GM21825 (cell line): Measurements from ENCODE around the gene ANKRD30A.
"Not testable (repeated sequence)": the region's sequence is repeated elsewhere in the genome, so short reads cannot be mapped to it uniquely, and the experiment has no call there.

Source experiments
- ATAC-seq: cut with Tn5 transposase; IDR thresholded peaks from one replicate; pipeline ENCODE4 v1.9.1; 2021; ENCODE audit warnings: mild to moderate bottlenecking, moderate library complexity; ENCODE audit not compliant: unreplicated experiment

Gene ANKRD30A, protein sequence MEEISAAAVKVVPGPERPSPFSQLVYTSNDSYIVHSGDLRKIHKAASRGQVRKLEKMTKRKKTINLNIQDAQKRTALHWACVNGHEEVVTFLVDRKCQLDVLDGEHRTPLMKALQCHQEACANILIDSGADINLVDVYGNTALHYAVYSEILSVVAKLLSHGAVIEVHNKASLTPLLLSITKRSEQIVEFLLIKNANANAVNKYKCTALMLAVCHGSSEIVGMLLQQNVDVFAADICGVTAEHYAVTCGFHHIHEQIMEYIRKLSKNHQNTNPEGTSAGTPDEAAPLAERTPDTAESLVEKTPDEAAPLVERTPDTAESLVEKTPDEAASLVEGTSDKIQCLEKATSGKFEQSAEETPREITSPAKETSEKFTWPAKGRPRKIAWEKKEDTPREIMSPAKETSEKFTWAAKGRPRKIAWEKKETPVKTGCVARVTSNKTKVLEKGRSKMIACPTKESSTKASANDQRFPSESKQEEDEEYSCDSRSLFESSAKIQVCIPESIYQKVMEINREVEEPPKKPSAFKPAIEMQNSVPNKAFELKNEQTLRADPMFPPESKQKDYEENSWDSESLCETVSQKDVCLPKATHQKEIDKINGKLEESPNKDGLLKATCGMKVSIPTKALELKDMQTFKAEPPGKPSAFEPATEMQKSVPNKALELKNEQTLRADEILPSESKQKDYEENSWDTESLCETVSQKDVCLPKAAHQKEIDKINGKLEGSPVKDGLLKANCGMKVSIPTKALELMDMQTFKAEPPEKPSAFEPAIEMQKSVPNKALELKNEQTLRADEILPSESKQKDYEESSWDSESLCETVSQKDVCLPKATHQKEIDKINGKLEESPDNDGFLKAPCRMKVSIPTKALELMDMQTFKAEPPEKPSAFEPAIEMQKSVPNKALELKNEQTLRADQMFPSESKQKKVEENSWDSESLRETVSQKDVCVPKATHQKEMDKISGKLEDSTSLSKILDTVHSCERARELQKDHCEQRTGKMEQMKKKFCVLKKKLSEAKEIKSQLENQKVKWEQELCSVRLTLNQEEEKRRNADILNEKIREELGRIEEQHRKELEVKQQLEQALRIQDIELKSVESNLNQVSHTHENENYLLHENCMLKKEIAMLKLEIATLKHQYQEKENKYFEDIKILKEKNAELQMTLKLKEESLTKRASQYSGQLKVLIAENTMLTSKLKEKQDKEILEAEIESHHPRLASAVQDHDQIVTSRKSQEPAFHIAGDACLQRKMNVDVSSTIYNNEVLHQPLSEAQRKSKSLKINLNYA (N-terminal part only)

DNA sequence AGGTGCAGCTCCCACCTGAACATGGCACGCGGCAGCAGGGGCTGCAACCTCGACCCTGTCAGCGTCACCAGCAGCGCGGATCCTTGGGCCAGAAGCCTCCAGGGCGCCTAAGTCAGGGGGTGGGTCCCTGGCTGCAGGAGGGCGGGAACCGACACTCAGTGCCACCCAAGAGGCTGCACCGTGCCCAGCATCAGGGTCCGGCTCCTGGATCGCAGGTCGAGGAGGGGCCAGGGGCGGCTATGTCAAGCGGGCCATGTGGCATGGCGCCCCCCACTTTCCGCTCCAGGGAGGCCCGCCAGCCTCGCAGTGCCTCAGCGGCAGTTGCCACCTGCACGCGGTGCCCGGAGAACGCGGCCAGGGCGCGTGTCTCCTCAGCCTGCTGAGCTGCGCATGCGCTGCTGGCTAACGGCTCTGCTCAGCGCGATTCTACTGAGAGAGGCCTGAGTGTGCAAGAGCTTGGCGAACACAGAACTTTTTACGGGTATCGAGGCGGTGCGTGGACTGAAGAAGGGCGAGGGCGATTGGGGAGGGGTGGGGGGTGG is at the start of gene ANKRD30A:
ANKRD30A (plus strand) TSS at position 408 of the 542 bp plus-strand sequence. CDS start 190 bp downstream, outside the sequence.
- ATAC-seq: no peak

DNA sequence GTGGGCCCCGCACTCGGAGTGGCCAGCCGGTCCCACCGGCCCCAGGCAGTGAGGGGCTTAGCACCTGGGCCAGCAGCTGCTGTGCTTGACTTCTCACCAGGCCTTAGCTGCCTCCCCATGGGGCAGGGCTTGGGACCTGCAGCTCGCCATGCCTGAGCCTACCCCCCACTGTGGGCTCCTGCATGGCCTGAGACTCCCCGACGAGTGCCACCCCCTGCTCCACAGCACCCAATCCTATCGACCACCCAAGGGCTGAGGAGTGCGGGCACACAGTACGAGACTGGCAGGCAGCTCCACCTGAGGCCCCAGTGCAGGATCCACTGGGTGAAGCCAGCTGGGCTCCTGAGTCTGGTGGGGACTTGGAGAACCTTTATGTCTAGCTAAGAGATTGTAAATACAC is 49.3 kb upstream of the ANKRD30A start:
- not testable (repeated sequence) for ATAC-seq

DNA sequence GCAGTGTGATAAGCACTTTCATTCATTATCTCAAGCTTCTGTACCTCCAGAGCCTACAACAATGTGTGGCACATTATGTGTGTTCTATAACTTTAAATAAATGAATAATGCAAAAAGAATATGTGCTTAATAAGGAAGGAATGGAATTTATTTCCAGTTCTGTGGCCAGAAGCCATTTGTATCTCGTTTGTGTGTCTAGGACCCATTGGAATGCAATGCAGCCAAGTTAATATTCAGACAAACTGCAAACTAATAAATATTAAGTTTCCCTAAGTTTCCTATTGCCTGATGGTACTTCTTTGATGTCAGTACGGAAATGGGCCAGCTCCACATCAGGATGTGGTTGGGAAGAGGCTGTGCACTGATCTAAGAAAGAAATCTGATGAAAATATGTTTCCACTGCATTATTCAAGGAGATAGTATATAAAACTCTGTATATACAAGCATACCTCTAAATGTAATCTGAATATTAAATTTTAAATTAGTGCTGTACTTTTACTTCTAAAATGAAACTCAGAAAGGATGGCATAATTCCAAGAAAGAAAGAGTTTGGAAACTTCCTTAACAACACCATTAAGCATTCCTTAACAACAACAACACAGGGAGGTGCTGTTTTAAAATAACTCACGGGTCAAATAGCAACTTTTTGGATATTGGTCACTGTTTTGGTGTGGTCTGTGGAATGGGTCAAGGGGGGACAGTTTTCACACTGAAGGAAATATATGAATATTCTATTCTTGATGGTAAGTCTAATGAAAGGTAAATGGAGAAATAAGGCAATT is 29.4 kb upstream of the ANKRD30A start:
- ATAC-seq: no peak

DNA sequence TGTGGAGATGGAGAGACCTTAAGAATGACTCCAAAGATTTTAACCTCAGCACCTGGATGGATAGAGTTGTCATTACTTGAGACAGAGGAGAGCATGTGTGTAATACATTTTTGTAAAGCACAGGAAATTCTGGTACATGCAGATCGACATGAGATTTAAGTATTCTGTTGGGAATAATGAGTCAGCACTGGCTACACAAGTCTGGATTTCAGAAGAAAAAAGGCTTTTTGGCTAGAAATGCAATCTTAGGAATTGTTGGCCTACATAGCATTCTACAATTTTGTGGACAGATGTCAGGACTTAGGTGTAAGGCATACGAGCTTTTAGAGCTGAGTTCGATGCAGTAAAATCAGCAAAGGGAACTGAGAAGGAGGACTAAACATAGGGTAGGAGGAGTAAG is 24.1 kb upstream of the ANKRD30A start:
- no peak for ATAC-seq

DNA sequence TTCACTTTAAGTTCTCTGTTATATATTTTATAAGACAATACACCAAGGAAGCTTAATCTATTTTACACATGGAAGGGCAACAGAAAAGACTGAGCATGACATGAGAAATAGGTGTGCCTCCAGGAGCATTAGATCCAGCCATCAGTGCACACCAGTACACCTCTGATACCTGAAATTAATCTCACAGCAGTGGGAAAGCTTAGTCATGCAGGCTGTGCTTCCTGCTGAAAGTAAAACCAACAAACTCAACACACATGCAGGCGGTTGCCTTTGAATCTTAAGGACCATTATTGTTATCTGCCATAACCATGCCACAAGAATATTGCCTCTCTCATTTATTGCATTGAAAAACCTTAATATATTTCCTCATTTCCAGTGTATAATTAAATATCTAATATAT is 16.4 kb upstream of the ANKRD30A start:
- ATAC-seq: no peak

DNA sequence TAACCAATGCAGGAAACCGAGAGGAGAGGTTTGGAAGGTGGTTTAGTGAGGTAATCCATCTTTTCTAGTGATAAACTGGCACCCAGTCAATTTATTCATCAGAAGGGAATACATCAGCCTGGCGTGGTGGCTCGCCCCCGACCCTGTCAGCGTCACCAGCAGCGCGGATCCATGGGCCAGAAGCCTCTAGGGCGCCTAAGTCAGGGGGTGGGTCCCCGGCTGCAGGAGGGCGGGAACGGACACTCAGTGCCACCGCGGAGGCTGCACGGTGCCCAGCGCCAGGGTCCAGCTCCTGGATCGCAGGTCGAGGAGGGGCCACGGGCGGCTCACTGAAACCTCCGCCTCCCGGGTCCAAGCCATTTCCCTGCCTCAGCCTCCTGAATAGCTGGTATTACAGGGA is 866 bp upstream of the ANKRD30A start:
- ATAC-seq: no peak

DNA sequence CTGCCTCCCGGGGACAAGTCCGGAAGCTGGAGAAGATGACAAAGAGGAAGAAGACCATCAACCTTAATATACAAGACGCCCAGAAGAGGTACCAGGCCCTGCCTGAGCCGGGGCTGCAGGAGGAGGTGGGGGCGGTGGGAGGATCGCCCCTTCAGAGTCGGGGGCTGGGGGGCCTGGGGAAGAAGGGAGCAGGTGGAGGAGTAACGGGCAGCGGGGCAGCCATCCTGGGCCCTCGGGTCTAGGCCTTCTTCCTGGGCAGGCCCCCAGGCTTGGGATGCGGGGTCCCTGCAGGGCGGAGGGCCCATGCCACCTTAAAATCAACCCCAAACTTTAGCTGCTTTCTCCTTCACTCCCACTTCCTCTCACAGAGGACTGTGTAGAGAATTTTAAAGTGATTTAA is 523 bp downstream of the ANKRD30A start:
- no peak for ATAC-seq

DNA sequence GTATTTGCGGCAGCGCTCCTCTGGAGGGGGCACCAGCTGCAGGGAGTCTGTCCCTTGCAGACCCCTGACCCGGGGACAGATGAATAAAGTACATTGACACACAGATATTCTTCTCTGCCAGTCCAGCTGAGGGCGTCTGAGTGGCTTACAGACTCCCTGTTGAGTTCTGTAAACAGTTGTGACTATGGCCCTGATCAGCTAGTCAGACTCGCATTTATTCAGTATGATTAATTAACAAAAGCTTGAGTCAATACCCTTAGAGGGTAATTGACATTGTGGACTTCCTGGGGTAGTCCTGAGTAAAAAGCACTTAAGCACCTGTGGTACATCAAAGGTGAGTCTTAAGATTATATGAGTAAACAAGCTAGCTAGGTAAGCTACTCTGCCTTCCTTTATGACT is 21.0 kb downstream of the ANKRD30A start:
- no peak for ATAC-seq

DNA sequence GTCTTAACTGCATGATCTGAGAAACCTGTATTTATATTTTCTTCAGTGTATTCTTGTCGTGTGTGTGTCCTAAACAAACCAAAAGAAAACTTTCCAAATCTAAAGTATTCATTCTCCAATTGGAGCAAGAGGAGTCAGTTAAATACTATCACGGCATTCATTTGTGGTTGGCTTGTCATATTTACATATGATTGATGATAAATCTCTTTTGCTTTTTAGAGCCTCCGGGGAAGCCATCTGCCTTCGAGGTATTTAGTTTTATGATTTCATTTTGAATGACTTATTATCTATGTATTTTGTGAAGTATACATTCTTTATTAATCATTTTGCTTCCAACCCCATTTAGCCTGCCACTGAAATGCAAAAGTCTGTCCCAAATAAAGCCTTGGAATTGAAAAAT is 37.0 kb downstream of the ANKRD30A start:
- not testable (repeated sequence) for ATAC-seq

DNA sequence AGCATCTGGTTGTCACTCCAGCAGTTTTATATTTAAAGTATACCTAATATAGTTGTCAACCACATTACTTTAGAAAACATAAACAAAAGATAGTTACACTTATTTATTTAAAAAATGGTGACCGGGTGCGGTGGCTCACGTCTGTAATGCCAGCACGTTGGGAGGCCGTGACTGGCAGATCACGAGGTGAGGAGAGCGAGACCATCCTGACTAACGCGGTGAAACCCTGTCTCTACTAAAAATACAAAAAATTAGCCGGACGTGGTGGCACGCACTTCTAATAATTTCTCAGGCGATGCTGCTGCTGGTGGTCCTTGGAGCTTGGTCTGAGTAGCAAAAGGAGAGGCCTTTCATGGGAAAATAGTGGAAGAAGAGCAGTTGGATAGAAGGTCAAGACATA is 46.5 kb downstream of the ANKRD30A start:
- ATAC-seq: not testable (repeated sequence)

DNA sequence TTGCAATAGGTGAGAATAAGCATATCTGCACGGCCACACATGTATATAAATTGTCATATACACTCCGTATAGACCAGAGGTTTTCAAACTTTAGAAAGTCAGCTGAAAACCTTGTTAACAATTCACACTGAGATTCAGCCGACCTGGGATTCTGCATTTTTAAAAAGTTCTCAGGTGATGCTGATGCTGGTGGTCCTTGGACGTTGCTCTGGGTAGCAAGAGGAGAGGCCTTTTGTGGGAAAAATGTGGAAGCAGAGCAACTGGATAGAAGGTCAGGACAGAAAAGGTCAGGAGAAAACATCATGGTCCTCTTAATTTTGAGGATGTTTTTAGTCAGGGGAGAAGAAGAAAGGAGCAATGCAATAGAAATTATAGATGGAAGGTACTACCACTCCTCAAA is 52.9 kb downstream of the ANKRD30A start:
- ATAC-seq: not testable (repeated sequence)

DNA sequence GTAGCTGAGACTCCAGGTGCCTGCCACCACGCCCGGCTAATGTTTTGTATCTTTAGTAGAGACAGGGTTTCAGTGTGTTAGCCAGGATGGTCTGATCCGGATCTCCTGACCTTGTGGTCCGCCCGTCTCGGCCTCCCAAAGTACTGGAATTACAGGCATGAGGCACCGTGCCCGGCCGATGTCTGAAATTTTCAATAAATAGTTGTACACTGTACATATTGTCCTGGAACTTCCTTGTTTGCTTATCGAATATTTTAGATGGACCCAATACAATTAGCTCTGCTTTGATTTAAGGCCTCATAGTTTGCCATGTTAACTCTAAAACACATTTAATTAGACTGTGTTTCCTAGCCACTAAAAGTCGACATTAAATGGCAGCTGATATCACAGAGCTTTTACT is 57.3 kb downstream of the ANKRD30A start:
- not testable (repeated sequence) for ATAC-seq

DNA sequence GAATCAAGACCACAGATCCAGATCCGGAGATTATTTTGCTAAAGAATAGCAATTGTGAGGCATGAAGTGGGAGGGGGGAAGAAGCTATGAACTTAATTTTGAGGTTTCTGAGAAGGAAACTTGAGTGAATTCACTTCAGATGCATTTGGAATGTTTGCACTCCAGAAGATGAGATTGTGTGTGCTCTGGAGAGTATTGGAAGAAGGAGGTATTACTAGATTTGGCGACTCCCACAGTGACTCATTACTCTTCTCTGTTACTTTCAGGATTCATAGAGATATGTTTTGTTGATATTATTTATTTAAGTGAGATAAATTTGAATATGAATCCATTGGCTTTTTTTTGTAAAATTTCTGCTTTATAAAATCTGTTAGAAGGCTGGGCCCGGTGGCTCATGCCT is 80.7 kb downstream of the ANKRD30A start:
- no peak for ATAC-seq

DNA sequence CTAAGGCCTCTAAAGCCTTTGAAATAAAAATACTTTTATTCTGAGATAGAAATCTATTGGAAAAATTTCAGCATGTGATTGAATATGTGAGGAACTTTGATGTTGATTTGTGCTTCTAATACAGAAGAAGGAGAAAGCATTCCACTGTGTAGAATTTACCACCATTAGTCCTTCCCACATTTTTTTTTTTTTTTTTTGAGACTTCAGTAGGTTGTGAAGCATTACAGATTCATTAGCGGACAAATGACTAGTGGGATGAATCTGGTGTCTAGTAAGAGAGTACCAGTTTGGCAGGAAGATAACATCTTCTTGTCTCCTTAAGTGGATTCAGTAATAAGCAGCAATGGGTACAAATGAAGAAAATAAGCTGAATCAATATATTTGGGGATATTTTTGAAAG is 95.5 kb downstream of the ANKRD30A start:
- ATAC-seq: no peak

DNA sequence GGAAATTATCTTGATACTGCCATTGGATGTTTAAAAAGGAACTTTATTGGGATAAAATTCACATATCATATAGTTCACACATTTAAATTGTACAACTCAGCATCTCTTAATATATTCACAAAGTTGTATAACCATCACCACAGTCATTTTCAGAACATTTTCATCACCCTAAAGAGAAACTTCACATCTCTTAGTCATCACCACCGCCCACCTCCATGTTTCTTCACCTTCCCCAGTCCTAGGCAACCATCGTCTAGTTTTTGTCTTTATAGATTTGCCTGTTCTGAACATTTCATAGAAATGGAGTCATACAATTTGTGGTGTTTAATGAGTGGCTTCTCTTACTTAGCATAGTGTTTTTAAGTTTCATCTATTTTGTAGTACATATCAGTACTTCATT is 96.6 kb downstream of the ANKRD30A start:
- ATAC-seq: no peak

DNA sequence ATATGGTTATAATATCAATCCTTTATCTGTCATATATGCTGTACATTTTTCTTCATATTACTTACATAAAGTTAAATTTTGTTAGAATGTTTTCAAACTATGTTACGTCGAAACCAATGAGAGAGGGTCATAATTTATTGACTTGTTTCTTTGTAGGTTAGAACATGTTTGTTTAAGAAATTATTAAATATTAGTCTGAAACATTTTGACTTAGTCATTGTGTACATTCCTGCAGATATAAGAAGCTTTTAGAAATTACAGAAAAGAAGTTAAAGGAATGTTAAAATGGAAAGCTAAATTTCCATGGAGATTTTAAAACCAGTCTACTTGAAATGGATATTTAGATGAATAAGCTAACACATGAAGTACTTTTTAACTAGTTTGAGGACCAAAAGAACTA is 99.8 kb downstream of the ANKRD30A start:
- no peak for ATAC-seq

DNA sequence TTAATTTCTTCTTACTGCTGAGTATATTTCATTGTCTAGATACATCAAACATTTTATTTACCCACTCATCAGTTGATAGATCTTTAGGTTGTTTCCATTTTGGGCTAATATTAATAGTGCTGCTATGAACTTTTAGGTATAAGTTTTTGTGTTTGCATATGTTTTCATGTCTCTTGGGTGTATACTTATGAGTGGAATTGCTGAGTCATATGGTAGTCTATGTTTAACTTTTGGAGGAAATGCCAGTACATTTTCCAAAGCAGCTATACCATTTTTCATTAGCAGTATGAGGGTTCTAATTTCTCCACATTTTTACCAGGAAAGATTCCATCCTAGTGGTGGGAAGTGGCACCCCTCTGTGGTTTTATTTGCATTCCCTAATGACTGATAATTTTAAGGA is 101.1 kb downstream of the ANKRD30A start:
- no peak for ATAC-seq

DNA sequence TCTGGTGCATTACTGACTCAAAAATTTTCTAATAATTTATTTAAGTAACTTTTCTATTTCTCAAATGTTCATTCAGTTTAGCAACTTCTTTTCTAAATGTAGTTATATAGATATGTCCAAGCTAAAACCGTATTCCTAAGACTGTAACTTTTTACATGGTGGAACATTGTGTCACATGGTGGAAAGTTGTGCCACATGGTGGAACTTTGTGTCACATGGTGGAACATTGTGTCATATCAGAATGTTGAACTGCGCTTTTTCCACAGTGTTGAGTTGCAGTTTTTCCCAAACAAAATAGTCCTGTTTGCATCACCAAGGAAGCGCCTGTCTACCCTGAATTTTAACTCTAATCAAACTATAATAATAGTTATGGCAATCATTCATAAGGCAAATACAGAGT is 109.3 kb downstream of the ANKRD30A start:
- ATAC-seq: no peak

DNA sequence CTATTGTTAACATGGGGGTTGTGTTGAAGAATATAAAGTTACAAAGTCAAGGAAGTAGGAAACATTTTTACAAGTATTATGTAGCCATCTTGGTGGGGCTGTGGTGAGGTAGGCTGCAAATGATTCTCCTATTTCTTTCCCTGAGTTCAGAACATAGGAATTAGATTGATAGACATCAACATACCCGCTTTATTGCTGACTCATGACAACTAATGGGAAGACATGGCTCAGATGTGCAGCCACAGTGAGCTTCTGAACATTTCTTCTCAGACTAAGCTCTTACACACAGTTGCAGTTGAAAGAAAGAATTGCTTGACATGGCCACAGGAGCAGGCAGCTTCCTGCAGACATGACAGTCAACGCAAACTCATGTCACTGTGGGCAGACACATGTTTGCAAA is 110.7 kb downstream of the ANKRD30A start:
- no peak for ATAC-seq

DNA sequence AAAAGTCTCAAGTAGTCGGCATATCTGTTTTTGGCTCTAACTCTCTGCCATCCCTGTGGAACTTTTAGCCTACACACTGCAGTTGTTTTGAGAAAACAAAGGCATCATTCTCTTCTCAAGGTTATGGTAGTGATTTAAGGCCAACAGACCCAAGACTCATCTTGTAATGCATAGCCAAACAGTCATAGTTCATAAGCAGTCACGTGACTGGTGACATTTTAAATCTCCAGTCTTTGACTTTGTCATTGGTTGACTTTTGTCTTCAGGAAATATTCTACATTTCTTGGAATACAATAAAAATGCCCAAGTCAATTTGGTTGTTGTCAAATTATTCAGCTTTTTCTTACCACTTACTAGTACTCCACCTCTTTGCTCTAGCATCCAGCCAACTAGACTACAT is 114.8 kb downstream of the ANKRD30A start:
- ATAC-seq: no peak
